Neural cell (in vitro differentiated cells): ENCODE measurements around the gene WNT4.

Experiments used
- CTCF ChIP-seq: fragments of 450-650 bp; IDR thresholded peaks from 2 replicates; pipeline ENCODE4 v1.5.1; 2014; ENCODE audit warnings: antibody characterized with exemption, mild to moderate bottlenecking, moderate library complexity; ENCODE audit not compliant: poor library complexity, severe bottlenecking
- EP300 ChIP-seq: fragments of 450-650 bp; conservative IDR thresholded peaks from 2 replicates; pipeline ENCODE4 v1.6.1; 2014; ENCODE audit warnings: antibody characterized with exemption, mild to moderate bottlenecking, moderate library complexity; ENCODE audit not compliant: poor library complexity, severe bottlenecking
- EZH2 ChIP-seq: fragments of 200-600, 300-800 bp; shearing (Covaris generic), sonication (generic); IDR thresholded peaks from 2 replicates; pipeline ENCODE4 v1.6.1; 2014; ENCODE audit warnings: antibody characterized with exemption, low read length, borderline replicate concordance, mild to moderate bottlenecking; ENCODE audit not compliant: insufficient read depth, poor library complexity, severe bottlenecking
- MXI1 ChIP-seq: fragments of 450-650 bp; conservative IDR thresholded peaks from 2 replicates; pipeline ENCODE4 v1.6.1; 2014; ENCODE audit warnings: antibody characterized with exemption, mild to moderate bottlenecking; ENCODE audit not compliant: poor library complexity, severe bottlenecking
- POLR2AphosphoS5 ChIP-seq: IDR thresholded peaks from 2 replicates; pipeline ENCODE4 v1.6.1; 2012
- RAD21 ChIP-seq: fragments of 450-650 bp; conservative IDR thresholded peaks from 2 replicates; pipeline ENCODE4 v1.6.1; 2014; ENCODE audit warnings: antibody characterized with exemption, mild to moderate bottlenecking, moderate library complexity
- REST ChIP-seq: IDR thresholded peaks from 2 replicates; pipeline ENCODE4 v1.6.1; 2012; ENCODE audit warnings: borderline replicate concordance
- SMC3 ChIP-seq: fragments of 450-650 bp; conservative IDR thresholded peaks from 2 replicates; pipeline ENCODE4 v1.6.1; 2014; ENCODE audit warnings: antibody characterized with exemption, mild to moderate bottlenecking, moderate library complexity; ENCODE audit not compliant: poor library complexity

GRCh38 chr1:22112554-22112953 lies 30.3 kb downstream of the WNT4 start:
- TF ChIP-seq CTCF (no peak), EP300 (no peak), SMC3 (no peak), EZH2 (no peak), POLR2AphosphoS5 (peak; percentile 32), REST (no peak), RAD21 (no peak), MXI1 (no peak)
